ENCODE measurements around the gene DLK2.

DNA sequence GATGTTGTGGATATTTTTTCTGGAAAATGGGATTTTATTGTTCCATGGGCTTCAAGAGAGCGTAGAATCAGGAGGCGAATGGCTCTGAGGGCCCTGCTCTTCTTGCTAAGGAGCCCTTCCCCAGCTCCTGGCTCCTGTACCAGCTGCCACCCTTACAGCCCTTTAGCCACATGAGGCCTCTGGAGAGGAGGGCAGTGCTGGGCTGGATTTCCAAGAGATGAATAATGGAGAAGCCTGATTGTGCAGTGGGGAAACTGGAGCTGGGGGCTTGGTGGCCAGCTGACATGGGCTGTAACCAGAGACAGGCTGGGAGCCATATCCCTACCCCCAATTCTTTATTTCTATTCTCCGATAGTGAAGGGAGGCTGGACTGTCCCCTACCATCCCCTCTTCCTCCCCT lies 45.6 kb upstream of the DLK2 start:
- no peak for TF ChIP-seq EP300 (IDR thresholded peaks at IDR 0.05)
- TF ChIP-seq, protein P1, sequence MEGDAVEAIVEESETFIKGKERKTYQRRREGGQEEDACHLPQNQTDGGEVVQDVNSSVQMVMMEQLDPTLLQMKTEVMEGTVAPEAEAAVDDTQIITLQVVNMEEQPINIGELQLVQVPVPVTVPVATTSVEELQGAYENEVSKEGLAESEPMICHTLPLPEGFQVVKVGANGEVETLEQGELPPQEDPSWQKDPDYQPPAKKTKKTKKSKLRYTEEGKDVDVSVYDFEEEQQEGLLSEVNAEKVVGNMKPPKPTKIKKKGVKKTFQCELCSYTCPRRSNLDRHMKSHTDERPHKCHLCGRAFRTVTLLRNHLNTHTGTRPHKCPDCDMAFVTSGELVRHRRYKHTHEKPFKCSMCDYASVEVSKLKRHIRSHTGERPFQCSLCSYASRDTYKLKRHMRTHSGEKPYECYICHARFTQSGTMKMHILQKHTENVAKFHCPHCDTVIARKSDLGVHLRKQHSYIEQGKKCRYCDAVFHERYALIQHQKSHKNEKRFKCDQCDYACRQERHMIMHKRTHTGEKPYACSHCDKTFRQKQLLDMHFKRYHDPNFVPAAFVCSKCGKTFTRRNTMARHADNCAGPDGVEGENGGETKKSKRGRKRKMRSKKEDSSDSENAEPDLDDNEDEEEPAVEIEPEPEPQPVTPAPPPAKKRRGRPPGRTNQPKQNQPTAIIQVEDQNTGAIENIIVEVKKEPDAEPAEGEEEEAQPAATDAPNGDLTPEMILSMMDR (IDR thresholded peaks at IDR 0.05): no peak
